Heart right ventricle (tissue), 16 donors: ENCODE results near the gene RGS8. TPM values are rescaled to one million over a fixed set of nuclear protein-coding genes. Genes with fewer than 3 reads are reported as not detected.
A peak's percentile ranks its signal among the peaks of the same experiment; 100 is the strongest.

ENCODE experiments used
- ATAC-seq, 8 donors: fragments of 200-7000 bp; cut with Tn5 transposase; one replicate each; pipeline ENCODE4 v1.9.1; 2020; ENCODE audit warnings: mild to moderate bottlenecking in 8 of 8, moderate library complexity in 8 of 8, moderate number of reproducible peaks in 1 of 8
- DNase-seq, 2 donors: peaks; one replicate each; pipeline ENCODE4 v3.0.0-alpha.2; 2020
- H3K27ac ChIP-seq, 10 donors: fragments of 200-600 bp; sonication (generic) in 2 of 10; one replicate each; pipeline versions ENCODE4 v1.5.0 to v1.8.0; 2020 to 2022; ENCODE audit warnings: mild to moderate bottlenecking in 3 of 10
- H3K27me3 ChIP-seq, 7 donors: fragments of 200-600 bp; one replicate each; pipeline ENCODE4 v1.8.0; 2021 to 2022; ENCODE audit warnings: mild to moderate bottlenecking in 2 of 7
- H3K36me3 ChIP-seq, 9 donors: fragments of 200-600 bp; sonication (generic) in 1 of 9; one replicate each; pipeline versions ENCODE4 v1.5.0 to v1.8.0; 2020 to 2022; ENCODE audit warnings: mild to moderate bottlenecking in 2 of 9
- H3K4me1 ChIP-seq, 9 donors: fragments of 200-600 bp; sonication (generic) in 1 of 9; one replicate each; pipeline versions ENCODE4 v1.5.0 to v1.8.0; 2020 to 2022; ENCODE audit warnings: mild to moderate bottlenecking in 4 of 9
- H3K4me3 ChIP-seq, 10 donors: fragments of 200-600 bp; sonication (generic) in 2 of 10; one replicate each; pipeline versions ENCODE4 v1.5.0 to v1.8.0; 2020 to 2022; ENCODE audit warnings: mild to moderate bottlenecking in 7 of 10, moderate library complexity in 2 of 10
- H3K9me3 ChIP-seq, 11 donors: fragments of 200-600 bp in 10 of 11; sonication (generic) in 2 of 11; one replicate each; pipeline versions ENCODE4 v1.5.0 to v1.8.0; 2013 to 2022; ENCODE audit warnings: mild to moderate bottlenecking in 2 of 11, control low read depth in 1 of 11, moderate library complexity in 1 of 11
- CTCF ChIP-seq, 9 donors: fragments of 200-600 bp; sonication (generic) in 2 of 9; IDR thresholded peaks; one replicate each; pipeline versions ENCODE4 v1.5.0 to v1.8.0; 2021 to 2022; ENCODE audit warnings: antibody characterized with exemption in 9 of 9, mild to moderate bottlenecking in 5 of 9, moderate library complexity in 1 of 9
- WGBS, 2 donors: extraction: QIAGEN DNeasy Blood & Tissue Kit; methylation state at CpG; one replicate each; pipeline ENCODE4 v1.1.7; 2013; ENCODE audit warnings: inconsistent platforms in 1 of 2; 5-methylcytosine and 5-hydroxymethylcytosine counted together
- intact Hi-C, 10 donors: fragments of 100-400 bp; cut with DNase I; formaldehyde crosslinking; loops; one replicate each; pipeline versions ENCODE4 v1.11.1 to v1.14.2; 2022
- polyA plus RNA-seq, 2 donors: library from polyadenylated mRNA; stranded (reverse); fragments of 200-250 nt; gene quantifications; one replicate each; pipeline ENCODE4 v1.2.3, GENCODE V29; 2013
- total RNA-seq, 10 donors: library from RNA; stranded (reverse); fragmentation: NEBNext Ultra II Directional in 3 of 10; extraction: Animal tissue kit (Norgen Biotek cat#: 25700) in 3 of 10; gene quantifications; one replicate each; pipeline versions ENCODE4 v1.2.1 to v1.2.4, GENCODE V29; 2021 to 2023
- donor health status: Arrhythmogenic right ventricular cardiomyopathy.
- donor health status: ischemic (EF 13 %, LVEDD 7.1; RV severe dilation, severe dysfunction).
- donor health status: healthy with polysubstance abuse.
- donor health status: DM: no; HTN: yes; CAD: no.
- donor health status: DM: no; HTN: no; CAD: no.
- donor health status: ischemic (EF 25% LVEDD 6.9; RV normal size, moderate dysfunction).
- donor health status: ischemic (EF 25% LVEDD 5.7; RV mildly dilated, moderate dysfunction).
- donor health status: healthy.
- donor health status: DM: yes; HTN: yes; CAD: no.
- donor health status: Ischemic cardiomyopathy.
- donor health status: ischemic (EF 35%, LVEDD 5.7; RV mildly dilated, moderate dysfunction).
- donor health status: nonischemic (EF 11% LVEDD 7.7; RV severe dilation, severe dysfunction).
- donor health status: DM: yes; HTN: yes; CAD: no.
- donor health status: PGD.
- donor health status: ischemic (EF 29% LVEDD 5.4; RV normal size, mild dysfunction).
- donor health status: nonischemic (EF 23%, LVEDD 6.1; RV moderate dilation, normal function).

The RGS8 gene
- total and polyA plus RNA-seq, 12 donors = 0.05 to 0.56 (median 0.24) TPM; not detected in 8

GRCh38 chr1:182668521-182669054, 15.8 kb downstream of the RGS8 start:
- Histone ChIP-seq H3K36me3 (no peaks in the 10 kb centered on the region), H3K4me3 (no peak overlapping the region), H3K27me3 (peaks cover 0 to 13% (median 0%) of the 10 kb centered on the region in 7 donors), H3K4me1 (peaks cover 0 to 10% (median 0%) of the 10 kb centered on the region in 9 donors), H3K27ac (no peak overlapping the region), H3K9me3 (no peaks in the 10 kb centered on the region)
- DNase-seq = no peak
- 92 to 96% methylated on average over 11 of the region's 11 CpGs for WGBS, 2 donors
- ATAC-seq = no peak
- no peak for TF ChIP-seq CTCF (IDR thresholded peaks at IDR 0.05)
- intact Hi-C loops = no loop called here

GRCh38 chr1:182667848-182668505, 16.4 kb downstream of the RGS8 start:
- H3K27ac ChIP-seq = no peak overlapping the region
- DNase-seq (no peak), ATAC-seq (no peak)
- 93 to 94% methylated on average over 7 of the region's 7 CpGs for WGBS, 2 donors
- peaks cover 0 to 10% (median 0%) of the 10 kb centered on the region in 9 donors for H3K4me1 ChIP-seq
- no peaks in the 10 kb centered on the region for H3K9me3 ChIP-seq
- no peaks in the 10 kb centered on the region for H3K36me3 ChIP-seq
- no peak for TF ChIP-seq CTCF (IDR thresholded peaks at IDR 0.05)
- no peak overlapping the region for H3K4me3 ChIP-seq
- H3K27me3 ChIP-seq = peaks cover 0 to 13% (median 0%) of the 10 kb centered on the region in 7 donors
- intact Hi-C loops = no loop called here

GRCh38 chr1:182666706-182667105, 17.7 kb downstream of the RGS8 start:
- H3K9me3 ChIP-seq = no peaks in the 10 kb centered on the region
- no peak for TF ChIP-seq CTCF (IDR thresholded peaks at IDR 0.05)
- H3K4me1 ChIP-seq = peaks cover 0 to 10% (median 0%) of the 10 kb centered on the region in 9 donors
- no peak for DNase-seq
- H3K4me3 ChIP-seq = no peak overlapping the region
- peaks cover 0 to 12% (median 0%) of the 10 kb centered on the region in 7 donors for H3K27me3 ChIP-seq
- no peak for ATAC-seq
- no peak overlapping the region for H3K27ac ChIP-seq
- H3K36me3 ChIP-seq = no peaks in the 10 kb centered on the region
- WGBS, 2 donors = 76 to 79% methylated on average over 9 of the region's 9 CpGs
- intact Hi-C loops = no loop called here

GRCh38 chr1:182664296-182664695, 20.1 kb downstream of the RGS8 start:
- ATAC-seq (peak in 1 of 8 donors; percentile 57), DNase-seq (no peak)
- Histone ChIP-seq H3K36me3 (no peaks in the 10 kb centered on the region), H3K27ac (no peak overlapping the region), H3K4me1 (peaks cover 0 to 10% (median 0%) of the 10 kb centered on the region in 9 donors), H3K9me3 (no peaks in the 10 kb centered on the region), H3K27me3 (peaks cover 0 to 6% (median 0%) of the 10 kb centered on the region in 7 donors), H3K4me3 (no peak overlapping the region)
- intact Hi-C loops = loop anchor here in 1 of 10 donors (5.0 kb wide), 1 partner anchor 42 kb away; no protein-coding TSS in a partner anchor
- 66 to 71% methylated on average over 3 of the region's 3 CpGs for WGBS, 2 donors
- no peak for TF ChIP-seq CTCF (IDR thresholded peaks at IDR 0.05)
